NOMO-1 (cell line): Measurements from ENCODE around the gene SLC13A1.
"Not testable (repeated sequence)": the region's sequence is repeated elsewhere in the genome, so short reads cannot be mapped to it uniquely, and the experiment has no call there.

Experiments used
- DNase-seq, 2 experiments: peaks; one replicate each; lab custom pipeline; 2025; ENCODE audit not compliant: unreplicated experiment in 2 of 2; lab: John Stamatoyannopoulos, UW

SLC13A1 gene

GRCh38 chr7:123131140-123131539 is 68.6 kb downstream of the SLC13A1 start:
- DNase-seq: no peak

GRCh38 chr7:123126691-123127090 is 73.1 kb downstream of the SLC13A1 start:
- no peak for DNase-seq

GRCh38 chr7:123126171-123126570 is 73.6 kb downstream of the SLC13A1 start:
- DNase-seq: no peak

- no peak for DNase-seq
These were observed 74.5 kb downstream of the SLC13A1 start for GRCh38 chr7:123125231-123125630.

GRCh38 chr7:123122916-123123315 is 76.9 kb downstream of the SLC13A1 start:
- no peak for DNase-seq

- DNase-seq: no peak
These were observed 79.5 kb downstream of the SLC13A1 start for GRCh38 chr7:123120286-123120685.

- no peak for DNase-seq
These were observed 84.4 kb downstream of the SLC13A1 start for GRCh38 chr7:123115331-123115730.

- no peak for DNase-seq
These were observed 85.5 kb downstream of the SLC13A1 start for GRCh38 chr7:123114288-123114687.

- DNase-seq: no peak
These were observed 86.9 kb downstream of the SLC13A1 start for GRCh38 chr7:123112833-123113232.

- no peak for DNase-seq
These were observed 100.1 kb downstream of the SLC13A1 start for GRCh38 chr7:123099712-123100111.

- no peak for DNase-seq
These were observed 102.8 kb downstream of the SLC13A1 start for GRCh38 chr7:123096976-123097375.

GRCh38 chr7:123096434-123096833 is 103.3 kb downstream of the SLC13A1 start:
- DNase-seq: no peak

- no peak for DNase-seq
These were observed 109.3 kb downstream of the SLC13A1 start for GRCh38 chr7:123090456-123090855.

- DNase-seq: not testable (repeated sequence)
These were observed 112.9 kb downstream of the SLC13A1 start for GRCh38 chr7:123086910-123087309.

GRCh38 chr7:123084861-123085260 is 114.9 kb downstream of the SLC13A1 start:
- DNase-seq: not testable (repeated sequence)

- no peak for DNase-seq
These were observed 120.7 kb downstream of the SLC13A1 start for GRCh38 chr7:123079021-123079420.

GRCh38 chr7:123075838-123076467 is 123.8 kb downstream of the SLC13A1 start:
- DNase-seq: no peak

GRCh38 chr7:123070702-123071286 is 129.0 kb downstream of the SLC13A1 start:
- DNase-seq: no peak

- DNase-seq: no peak
These were observed 132.0 kb downstream of the SLC13A1 start for GRCh38 chr7:123067814-123068213.
